Activated T-helper 2 cell treated with anti-CD3 and anti-CD28 coated beads, Interferon-gamma antibody, Interleukin-2, Interleukin-4, amounts not matched to agents 10 μg/mL and 5 μg/mL and 100 μg/mL, durations not matched to agents 14 hours and 24 hours and 36 hours (primary cell): ENCODE data around the gene CATSPER3. TPM values are rescaled to one million over a fixed set of nuclear protein-coding genes. Genes with fewer than 3 reads are reported as not detected.

Source experiments
- DNase-seq: peaks from one replicate; pipeline ENCODE4 v3.0.0; 2021; ENCODE audit warnings: low spot score
- H3K27ac Mint-ChIP-seq: one replicate; pipeline ENCODE4 v1.8.0; 2021; ENCODE audit warnings: mixed read lengths
- H3K27me3 Mint-ChIP-seq: one replicate; pipeline ENCODE4 v1.8.0; 2021; ENCODE audit warnings: low read depth, mixed read lengths
- H3K36me3 Mint-ChIP-seq: one replicate; pipeline ENCODE4 v1.8.0; 2021; ENCODE audit warnings: low read depth, mixed read lengths
- H3K4me1 Mint-ChIP-seq: one replicate; pipeline ENCODE4 v1.8.0; 2021; ENCODE audit warnings: low read depth, mixed read lengths
- H3K4me3 Mint-ChIP-seq: one replicate; pipeline ENCODE4 v1.8.0; 2021; ENCODE audit warnings: low read depth, mild to moderate bottlenecking, moderate library complexity, mixed read lengths
- H3K9me3 Mint-ChIP-seq: one replicate; pipeline ENCODE4 v1.8.0; 2021; ENCODE audit warnings: mixed read lengths
- intact Hi-C: fragments of 100-400 bp; cut with micrococcal nuclease; formaldehyde crosslinking; loops from one replicate; pipeline ENCODE4 v1.15.1; 2023
- total RNA-seq: library from RNA; stranded (reverse); gene quantifications from 2 replicates; pipeline ENCODE4 v1.2.3, GENCODE V29; 2022

Gene CATSPER3
- total RNA-seq, 1 donor from 2014 or later: 0.34 TPM

DNA sequence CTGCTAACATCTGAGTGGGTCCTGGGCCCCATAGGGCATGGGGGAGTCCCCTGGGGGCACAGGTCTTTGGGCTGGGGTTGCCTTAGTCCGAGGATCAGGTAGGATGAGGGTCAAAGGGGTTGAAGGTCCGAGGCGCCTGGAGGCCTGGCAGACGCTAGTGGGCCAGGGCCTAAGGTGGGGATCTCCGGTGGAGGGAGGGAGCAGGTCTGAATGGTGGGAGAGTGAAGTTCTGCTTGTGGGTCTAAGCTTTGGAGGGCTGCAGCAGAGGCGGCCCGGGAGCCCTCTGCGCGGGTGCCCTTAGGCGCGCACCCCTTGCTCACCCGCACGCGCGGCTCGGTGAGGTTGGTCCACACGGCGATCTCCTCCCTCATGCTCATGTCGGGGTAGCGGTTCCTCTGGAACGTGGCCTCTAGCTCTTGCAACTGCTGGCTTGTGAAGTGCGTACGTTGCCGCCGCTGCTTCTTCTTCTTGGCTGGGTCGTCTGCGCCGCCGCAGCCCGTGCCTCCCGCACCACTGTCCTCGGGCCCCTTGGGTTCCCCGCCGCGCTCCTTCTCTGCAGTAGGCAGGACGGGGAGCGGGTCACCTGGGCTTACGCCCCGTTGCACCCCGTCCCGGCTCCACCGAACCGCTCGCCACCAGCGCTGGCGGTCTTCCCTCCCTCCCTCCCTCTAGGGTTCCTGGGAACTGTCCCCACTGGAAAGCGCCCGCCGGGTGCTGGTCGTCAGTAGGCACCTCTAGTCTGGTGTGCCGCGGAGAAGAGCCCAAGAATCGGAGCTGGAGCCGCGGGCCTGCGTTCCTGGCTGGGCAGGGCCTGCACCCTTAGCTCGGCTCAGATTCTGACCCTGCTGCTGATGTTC, 63.5 kb downstream of the CATSPER3 start:
- Mint-ChIP-seq H3K27ac (no peak overlapping the region), H3K27me3 (peaks cover 74% of the 10 kb centered on the region), H3K36me3 (peaks cover 9% of the 10 kb centered on the region), H3K4me3 (peak overlapping the region; percentile 26), H3K4me1 (peaks cover 28% of the 10 kb centered on the region), H3K9me3 (peaks cover 7% of the 10 kb centered on the region)
- no peak for DNase-seq
- intact Hi-C loops: no loop called here

DNA sequence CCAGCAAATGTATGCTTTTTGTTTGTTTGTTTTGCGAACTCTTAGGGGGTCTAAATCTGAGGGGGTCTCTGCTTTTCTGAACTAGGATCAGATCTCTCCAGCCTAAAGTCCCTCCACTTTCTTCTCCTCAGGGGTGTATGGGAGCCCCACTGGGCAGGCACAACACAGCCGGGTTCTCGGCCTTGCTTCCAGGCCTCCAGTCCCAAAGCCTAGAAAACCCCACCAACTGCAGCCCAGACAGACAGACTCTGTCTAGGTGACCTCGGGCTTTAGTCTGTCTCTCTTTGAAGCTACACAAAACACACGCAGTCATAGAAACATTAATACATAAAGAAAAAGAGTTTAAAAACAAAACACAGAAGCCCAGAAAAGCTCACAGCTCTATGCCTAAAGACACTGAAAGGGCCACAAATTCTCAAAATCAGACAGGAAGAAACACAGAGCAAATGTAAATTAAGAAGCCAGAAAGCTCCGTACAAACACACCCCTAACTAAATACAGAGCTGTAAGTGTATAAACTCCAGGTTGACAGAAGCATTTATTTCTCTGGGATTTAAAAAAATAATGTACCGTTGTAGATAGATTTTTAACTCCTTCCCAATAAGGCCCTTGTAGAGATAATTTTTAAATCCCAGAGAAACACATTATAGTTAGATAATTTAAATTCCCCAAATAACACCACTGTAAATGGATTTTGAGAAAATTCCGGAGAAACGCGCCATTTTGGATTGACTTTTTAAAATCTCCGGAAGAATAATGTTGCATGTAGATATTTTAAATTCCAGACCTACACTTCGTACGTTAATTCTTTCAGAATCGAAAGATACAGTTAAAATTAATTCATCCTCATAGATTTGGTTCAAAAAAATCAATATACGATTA, 64.3 kb downstream of the CATSPER3 start:
- H3K36me3 Mint-ChIP-seq: peaks cover 9% of the 10 kb centered on the region
- H3K27ac Mint-ChIP-seq: no peak overlapping the region
- peak overlapping the region; percentile 55 for H3K4me3 Mint-ChIP-seq
- peaks cover 7% of the 10 kb centered on the region for H3K9me3 Mint-ChIP-seq
- DNase-seq: no peak
- peaks cover 28% of the 10 kb centered on the region for H3K4me1 Mint-ChIP-seq
- H3K27me3 Mint-ChIP-seq: peaks cover 74% of the 10 kb centered on the region
- intact Hi-C loops: no loop called here

DNA sequence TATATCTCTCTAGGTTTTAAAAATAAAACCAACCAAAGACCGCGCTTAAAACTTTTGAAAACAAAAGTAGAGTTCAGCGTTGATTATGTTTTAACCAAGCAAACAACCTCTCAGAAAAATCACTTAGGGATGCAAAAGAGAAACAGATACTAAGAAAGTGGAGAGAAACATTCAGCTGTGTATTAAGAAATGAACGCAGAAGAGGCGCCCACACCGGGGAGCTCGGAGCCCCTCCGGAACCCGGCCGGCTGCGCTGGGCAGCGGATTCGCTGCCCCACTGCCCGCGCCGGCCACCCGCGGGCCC, 64.9 kb downstream of the CATSPER3 start:
- Mint-ChIP-seq H3K4me3 (peak overlapping the region; percentile 55), H3K27ac (no peak overlapping the region), H3K4me1 (peaks cover 28% of the 10 kb centered on the region), H3K9me3 (peaks cover 7% of the 10 kb centered on the region), H3K27me3 (peaks cover 72% of the 10 kb centered on the region), H3K36me3 (peaks cover 9% of the 10 kb centered on the region)
- DNase-seq: no peak
- intact Hi-C loops: no loop called here

DNA sequence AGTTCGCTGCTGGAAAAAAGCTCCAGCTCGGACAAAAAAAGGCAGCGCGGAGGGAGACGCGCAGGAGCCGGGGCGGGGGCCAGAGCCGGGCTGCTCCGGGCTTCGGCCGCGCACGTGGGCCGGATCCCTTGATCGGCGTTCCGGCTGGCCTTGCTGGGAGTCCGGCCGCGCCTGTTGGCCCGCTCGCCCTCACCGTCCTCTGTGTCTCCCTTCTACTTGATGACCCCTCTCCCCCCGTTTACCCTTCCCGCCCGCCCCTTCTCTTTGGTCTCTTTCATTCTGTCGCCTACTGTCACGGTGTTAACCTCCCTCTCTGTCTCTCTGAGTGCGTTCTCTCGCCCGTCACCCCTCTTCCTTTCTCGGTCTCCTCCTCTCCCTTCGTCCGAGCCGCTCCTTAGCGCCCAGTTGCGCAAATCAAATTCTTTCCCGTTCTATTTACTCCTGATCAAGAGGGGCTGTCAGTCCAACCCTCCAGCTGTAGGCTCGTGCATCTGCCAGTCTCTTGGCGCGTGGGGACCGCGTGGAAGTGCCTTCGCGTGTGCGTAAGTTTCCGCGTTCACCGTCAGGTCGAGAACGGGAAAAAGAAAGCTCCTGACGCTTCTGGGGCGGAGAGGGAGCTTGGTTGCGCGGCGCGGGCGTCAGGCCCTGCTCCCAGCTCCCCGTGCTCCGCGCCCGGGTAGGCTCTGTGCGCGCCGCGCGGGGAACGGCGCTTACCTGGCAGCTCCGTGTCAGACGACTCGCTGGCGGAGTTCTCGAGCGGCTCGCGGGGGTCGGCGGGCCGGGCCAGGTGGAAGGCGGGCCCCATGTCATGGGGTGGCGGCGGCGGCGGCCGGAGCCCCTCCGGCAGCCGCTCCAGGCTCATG, 65.5 kb downstream of the CATSPER3 start:
- Mint-ChIP-seq H3K36me3 (peaks cover 9% of the 10 kb centered on the region), H3K27me3 (peaks cover 77% of the 10 kb centered on the region), H3K9me3 (peaks cover 7% of the 10 kb centered on the region), H3K4me3 (peak overlapping the region; percentile 73), H3K4me1 (peaks cover 28% of the 10 kb centered on the region), H3K27ac (no peak overlapping the region)
- no peak for DNase-seq
- intact Hi-C loops: no loop called here

DNA sequence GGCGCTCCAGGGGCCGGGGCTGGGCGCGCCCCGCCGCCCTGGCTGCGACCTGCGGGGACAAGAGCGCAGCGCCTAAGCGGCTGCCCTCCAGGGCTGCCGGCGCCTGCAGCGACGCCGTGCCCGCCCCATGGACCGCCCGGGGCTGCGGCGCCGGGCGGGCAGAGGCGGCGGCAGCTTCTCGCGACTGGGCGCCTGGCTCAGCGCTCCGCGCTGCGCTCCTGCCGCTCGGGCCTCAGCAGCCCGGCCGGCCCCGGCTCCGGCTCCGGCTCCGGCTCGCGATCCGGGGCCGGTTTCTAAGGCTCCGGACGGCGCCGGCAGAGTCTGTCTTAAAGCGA, 66.2 kb downstream of the CATSPER3 start, which contains the start of gene PITX1:
TSS of gene PITX1 (minus strand) at position 328 of the 335 bp plus-strand sequence. CDS start 347 bp downstream, outside the sequence.
- no peak within 1 kb of the TSS for H3K27ac Mint-ChIP-seq
- peaks cover 7% of the 10 kb centered on the region for H3K9me3 Mint-ChIP-seq
- intact Hi-C loops: no loop called here
- H3K4me1 Mint-ChIP-seq: peaks cover 28% of the 10 kb centered on the region
- no peak for DNase-seq
- peak within 1 kb of the TSS; percentile 79 for H3K4me3 Mint-ChIP-seq
- H3K36me3 Mint-ChIP-seq: peaks cover 7% of the 10 kb centered on the region
- H3K27me3 Mint-ChIP-seq: peaks cover 81% of the 10 kb centered on the region

DNA sequence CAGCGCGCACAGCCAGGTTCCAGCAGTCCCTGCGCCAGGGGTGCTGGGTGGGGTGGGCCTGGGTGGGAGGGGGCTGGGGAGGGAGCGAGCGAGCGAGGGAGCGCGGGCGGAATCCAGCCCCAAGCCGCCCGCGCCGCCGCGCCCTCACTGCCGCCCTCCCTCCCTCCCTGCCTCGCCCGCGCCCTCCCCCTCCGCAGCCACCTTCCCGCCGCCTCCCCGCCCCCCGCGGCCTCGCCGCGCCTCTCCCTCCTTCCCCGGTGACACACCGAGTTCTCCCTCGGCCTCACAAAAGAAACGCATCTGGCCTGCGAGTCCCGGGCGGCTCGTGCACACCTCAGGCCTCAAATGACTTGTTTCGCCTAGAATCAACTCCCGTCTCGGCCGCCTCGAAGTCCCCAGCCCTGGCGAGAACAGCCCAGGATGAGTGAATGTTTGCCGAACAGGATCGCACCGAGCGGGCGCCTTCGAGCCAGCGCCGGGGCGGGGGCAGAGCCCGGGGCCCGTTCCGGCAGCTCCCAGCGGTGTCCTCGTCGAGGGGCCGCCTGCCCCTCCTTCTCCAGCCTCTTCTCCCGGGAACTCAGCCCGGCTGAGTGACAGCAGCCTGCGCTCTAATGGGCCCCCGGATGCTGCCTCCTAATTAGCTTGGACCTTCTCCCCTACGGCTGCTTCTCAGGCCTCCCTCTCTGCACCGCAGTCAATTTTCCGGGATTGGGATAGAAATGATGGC, 66.7 kb downstream of the CATSPER3 start:
- no peak overlapping the region for H3K27ac Mint-ChIP-seq
- peak overlapping the region; percentile 79 for H3K4me3 Mint-ChIP-seq
- H3K9me3 Mint-ChIP-seq: peaks cover 5% of the 10 kb centered on the region
- peaks cover 77% of the 10 kb centered on the region for H3K27me3 Mint-ChIP-seq
- no peak for DNase-seq
- peaks cover 27% of the 10 kb centered on the region for H3K4me1 Mint-ChIP-seq
- intact Hi-C loops: no loop called here
- H3K36me3 Mint-ChIP-seq: peaks cover 5% of the 10 kb centered on the region

DNA sequence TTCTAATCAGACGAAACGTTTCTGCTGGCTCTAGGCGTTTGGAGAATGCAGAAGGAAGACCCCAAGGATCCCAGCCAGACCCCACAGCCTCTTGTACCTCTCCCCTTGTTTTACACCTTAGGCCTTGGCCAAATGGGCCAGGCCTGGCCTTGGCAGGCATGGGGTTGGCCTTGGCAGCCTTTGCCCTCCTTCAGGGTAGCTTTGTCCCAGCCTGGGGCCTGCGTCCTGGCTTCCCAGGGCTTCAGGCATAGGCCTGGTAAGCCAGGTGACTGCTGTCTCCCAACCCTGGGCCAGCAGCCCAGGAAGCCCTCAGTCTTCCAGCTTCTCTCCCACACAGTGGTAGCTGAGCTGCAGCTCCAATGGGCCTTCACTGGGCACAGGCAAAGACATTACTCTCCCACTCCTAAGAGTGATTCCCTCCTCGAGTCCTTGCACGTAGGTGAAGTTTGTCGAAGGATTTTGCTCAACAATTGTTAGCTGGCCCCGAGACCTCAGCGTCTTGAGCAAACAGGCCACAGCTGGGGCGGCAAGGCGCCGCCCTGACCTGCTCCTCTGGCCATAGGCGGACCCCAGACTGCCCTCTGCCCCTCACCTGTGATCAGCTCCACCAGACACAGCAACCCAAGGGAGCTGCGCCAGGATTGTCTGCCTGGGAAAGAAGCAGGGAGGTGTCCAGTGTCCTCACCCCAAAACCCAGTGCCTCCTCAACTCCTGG, 67.4 kb downstream of the CATSPER3 start:
- Mint-ChIP-seq H3K27ac (no peak overlapping the region), H3K27me3 (peaks cover 72% of the 10 kb centered on the region), H3K36me3 (no peaks in the 10 kb centered on the region), H3K4me1 (peaks cover 23% of the 10 kb centered on the region), H3K9me3 (no peaks in the 10 kb centered on the region), H3K4me3 (peak overlapping the region; percentile 70)
- intact Hi-C loops: no loop called here
- DNase-seq: no peak

DNA sequence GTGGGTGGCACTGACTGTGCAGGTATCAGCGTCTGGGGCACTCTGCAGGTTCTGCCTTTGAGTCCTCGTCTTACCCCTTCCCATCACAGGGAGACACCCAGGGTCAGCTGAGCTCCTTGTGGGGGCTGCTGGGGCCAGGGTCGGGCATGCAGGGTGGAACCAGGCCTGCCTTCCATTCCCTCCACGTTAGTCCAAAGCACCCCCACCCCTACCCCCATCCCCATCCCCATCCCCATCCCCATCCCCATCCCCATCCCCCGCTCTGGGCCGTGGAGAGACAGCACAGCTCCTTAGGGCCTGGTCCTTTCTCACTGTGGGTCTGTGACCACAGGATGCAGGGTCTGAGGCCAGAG, 67.9 kb downstream of the CATSPER3 start:
- H3K27me3 Mint-ChIP-seq: peaks cover 71% of the 10 kb centered on the region
- DNase-seq: no peak
- peaks cover 21% of the 10 kb centered on the region for H3K4me1 Mint-ChIP-seq
- no peaks in the 10 kb centered on the region for H3K9me3 Mint-ChIP-seq
- H3K27ac Mint-ChIP-seq: no peak overlapping the region
- intact Hi-C loops: no loop called here
- H3K4me3 Mint-ChIP-seq: no peak overlapping the region
- no peaks in the 10 kb centered on the region for H3K36me3 Mint-ChIP-seq

DNA sequence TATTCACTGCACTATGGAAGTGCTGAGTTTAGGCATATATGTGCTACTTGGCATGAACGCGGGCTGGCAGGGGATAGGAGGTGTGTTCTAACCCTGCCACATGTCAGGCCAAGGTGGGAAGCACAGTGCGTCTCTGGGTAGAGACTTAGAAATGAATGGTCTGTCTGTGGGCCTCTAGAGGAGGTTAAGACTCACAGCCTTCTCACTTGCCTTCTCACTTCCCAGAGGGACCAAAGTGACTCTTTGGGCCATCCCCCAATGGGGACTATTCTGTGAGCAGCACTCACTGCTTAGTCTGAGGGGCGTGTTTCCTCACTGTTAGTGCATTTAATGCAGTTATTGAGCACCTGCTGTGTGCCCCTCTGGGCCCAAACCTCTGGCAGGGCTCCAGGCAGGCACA, 68.7 kb downstream of the CATSPER3 start:
- Mint-ChIP-seq H3K4me1 (peaks cover 15% of the 10 kb centered on the region), H3K27ac (no peak overlapping the region), H3K9me3 (no peaks in the 10 kb centered on the region), H3K36me3 (no peaks in the 10 kb centered on the region), H3K27me3 (peaks cover 72% of the 10 kb centered on the region), H3K4me3 (no peak overlapping the region)
- intact Hi-C loops: no loop called here
- DNase-seq: no peak

DNA sequence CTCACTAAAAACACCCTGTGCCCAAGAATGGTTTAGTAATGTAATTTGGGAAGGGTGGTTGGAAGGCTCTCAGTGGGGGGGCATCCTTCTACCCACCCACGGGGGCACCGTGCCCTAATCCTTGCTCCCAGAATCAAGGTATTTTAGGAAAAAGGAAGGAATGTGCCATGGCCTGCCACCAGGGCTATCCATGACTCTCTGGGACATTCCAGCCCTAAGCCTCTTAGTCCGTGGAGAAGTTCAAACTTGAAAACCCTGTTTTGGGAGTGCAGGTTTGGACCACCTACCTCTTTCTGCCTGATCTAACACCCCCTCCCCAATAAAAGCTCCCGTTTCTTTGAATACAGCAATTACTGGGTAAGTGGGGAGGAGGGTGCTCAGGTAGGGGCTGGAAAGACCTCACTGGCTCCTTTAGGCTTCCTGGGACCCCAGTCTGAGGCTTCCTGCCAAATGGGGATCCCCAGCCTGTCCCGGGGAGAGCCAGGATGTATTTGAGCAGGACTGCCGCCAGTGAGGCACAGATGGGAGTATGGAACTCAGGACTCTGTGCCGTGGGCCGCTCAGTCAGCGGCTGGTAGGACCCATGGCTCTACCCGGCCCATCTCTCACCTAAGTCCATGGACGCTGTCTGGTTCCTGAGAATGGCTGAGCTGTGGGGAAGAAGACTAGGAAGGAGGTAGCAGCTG, 70.0 kb downstream of the CATSPER3 start:
- Mint-ChIP-seq H3K36me3 (no peaks in the 10 kb centered on the region), H3K4me1 (peaks cover 7% of the 10 kb centered on the region), H3K9me3 (no peaks in the 10 kb centered on the region), H3K27me3 (peaks cover 73% of the 10 kb centered on the region), H3K27ac (no peak overlapping the region), H3K4me3 (no peak overlapping the region)
- DNase-seq: no peak
- intact Hi-C loops: no loop called here

DNA sequence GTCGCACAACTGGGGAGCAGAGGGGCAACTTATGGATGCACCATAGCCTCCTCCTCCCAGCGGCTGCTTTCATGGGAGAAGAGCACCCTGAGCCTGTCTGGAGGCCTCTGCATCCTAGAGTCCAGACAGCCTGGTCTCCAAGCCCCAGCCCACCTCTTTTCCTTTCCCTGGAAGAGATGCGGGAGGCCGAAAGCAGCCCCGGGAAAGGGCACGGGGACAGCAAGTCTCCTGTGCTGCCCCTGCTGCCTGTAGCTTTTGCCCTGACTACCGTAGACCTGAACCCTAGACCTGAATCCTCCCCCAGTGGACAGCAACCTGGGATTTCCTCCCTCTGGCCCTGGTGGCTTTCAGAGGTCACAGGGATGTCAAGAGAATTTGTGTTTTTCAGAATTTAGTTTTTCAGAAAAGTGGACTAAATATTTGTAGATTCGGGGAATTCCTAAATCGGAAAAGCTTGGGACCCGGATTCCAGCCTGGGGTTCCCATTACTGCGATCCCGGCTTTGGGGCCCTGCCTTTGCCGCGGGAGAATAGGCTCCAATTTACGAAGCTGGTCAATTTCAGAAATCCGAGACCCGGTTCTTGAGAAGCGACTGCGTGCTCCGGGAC, 70.6 kb downstream of the CATSPER3 start:
- no peaks in the 10 kb centered on the region for H3K36me3 Mint-ChIP-seq
- H3K27me3 Mint-ChIP-seq: peaks cover 76% of the 10 kb centered on the region
- no peaks in the 10 kb centered on the region for H3K9me3 Mint-ChIP-seq
- no peak overlapping the region for H3K27ac Mint-ChIP-seq
- no peak overlapping the region for H3K4me3 Mint-ChIP-seq
- H3K4me1 Mint-ChIP-seq: peaks cover 5% of the 10 kb centered on the region
- intact Hi-C loops: no loop called here
- no peak for DNase-seq
